HG02970 (cell line): ENCODE results near the gene TRA2B.

Experiments used
- ATAC-seq: cut with Tn5 transposase; IDR thresholded peaks from one replicate; pipeline ENCODE4 v1.9.1; 2021; ENCODE audit warnings: mild to moderate bottlenecking, moderate library complexity, moderate number of reproducible peaks; ENCODE audit not compliant: unreplicated experiment, low FRiP score

Gene TRA2B

DNA sequence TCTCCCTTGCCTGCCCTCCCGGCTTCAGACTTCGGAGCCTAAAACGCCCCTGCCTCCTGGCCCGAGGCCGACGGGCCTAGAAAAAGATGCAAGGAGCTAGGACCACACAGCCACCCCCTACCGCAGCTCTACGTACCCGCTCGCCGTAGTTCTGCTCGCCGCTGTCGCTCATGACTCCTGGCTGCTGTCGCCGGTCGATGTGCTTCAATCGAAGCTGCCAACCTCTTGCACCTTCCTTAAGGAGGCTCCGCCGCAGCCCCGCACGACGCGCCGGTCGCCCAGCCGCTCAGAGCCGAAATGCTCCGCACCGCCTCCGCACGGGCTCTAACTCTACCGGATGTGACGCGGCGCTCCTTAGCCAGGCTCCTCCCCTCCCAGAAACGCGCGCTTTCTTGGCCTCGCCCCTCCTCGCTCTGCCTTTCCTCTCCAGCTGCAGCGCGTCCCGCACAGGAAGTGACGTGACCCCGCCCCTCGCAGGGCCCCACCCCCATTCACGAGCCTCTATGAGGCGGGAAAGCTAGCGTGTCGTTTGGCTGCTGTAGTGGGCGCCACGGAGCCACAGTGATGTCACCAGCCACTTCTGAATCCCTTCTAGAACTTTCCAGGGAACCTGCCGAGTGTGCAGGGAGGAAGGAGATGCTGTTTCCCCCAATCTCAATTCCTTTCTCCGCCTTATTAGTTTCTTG lies at the start of gene TRA2B:
Gene TRA2B, minus strand, starts transcription at position 326 of the 686 bp plus-strand sequence. Its CDS starts 154 bp downstream, at position 172.
- peak; percentile 94 for ATAC-seq

DNA sequence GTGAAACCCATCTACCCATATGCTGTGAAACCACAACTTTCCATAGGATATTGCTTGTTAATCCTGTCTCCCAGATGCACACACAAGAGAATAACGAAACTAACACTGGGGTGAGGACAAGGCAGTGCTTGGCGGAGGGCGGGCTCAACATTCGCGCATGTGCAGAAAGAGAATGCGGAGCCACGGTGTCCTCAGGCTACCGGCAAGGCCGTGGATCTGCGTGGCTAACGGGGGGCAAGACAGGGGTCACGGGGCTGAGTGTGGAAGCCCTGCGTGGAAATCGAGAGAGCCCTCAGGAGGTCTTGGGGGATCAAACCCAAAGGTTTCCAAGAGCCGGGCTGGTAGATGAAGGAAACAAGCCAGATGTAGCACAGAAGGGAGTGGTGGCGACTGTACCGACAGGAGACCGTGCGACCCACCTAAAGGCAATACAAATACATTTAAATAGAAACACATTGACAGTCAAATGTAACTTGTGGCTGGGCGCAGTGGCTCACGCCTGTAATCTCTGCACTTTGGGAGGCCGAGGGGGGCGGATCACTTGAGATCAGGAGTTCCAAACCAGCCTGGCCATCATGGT lies 48.5 kb upstream of the TRA2B start:
- ATAC-seq: no peak

DNA sequence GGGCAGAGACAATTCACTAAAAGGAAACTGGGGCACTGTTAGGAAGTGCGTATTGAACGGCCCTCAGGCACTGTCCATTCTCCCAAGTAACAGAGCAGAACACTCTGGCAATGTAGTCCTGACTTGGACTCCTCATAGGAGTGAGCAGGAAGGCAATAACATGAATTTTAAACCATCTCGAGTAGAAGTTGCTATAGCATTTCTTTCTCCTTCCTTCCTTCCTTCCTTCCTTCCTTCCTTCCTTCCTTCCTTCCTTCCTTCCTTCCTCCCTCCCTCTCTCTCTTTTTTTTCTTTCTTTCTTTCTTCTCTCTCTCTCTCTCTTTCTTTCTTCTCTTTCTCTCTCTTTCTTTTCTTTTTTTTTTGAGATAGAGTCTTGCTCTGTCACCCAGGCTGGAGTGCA lies 46.4 kb upstream of the TRA2B start:
- ATAC-seq: no peak

DNA sequence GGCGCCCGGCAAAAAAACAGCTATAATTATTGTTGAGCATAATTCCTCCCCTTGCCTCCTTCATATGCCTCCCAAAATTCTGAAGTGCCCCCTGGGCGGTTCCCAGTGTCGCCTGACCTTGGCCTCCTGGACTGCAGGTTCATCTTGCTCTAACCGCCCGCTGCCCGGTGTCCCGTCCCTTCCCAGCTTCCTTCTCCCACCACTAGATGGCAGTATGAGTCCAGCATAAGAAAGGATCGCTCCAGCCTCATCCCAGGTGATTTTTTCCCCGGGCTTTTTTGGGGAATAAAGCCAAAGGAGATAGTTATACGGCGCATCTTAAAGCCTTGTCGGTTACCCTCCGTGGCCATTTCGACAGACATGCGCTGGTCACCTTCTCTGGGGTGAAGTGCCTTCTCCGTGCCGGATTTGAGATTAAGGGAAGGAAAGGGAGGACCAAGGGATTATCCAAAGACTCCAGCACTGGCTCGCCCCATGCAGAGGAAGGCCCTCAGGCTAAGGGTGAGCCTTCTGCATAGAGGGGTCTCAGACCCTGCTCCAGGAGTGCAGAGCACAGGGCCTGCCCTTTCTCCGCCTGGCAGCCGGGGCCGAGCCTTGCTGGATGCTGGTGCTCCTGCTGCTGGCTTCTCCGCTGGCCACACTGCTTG lies 45.8 kb upstream of the TRA2B start:
- ATAC-seq: no peak

DNA sequence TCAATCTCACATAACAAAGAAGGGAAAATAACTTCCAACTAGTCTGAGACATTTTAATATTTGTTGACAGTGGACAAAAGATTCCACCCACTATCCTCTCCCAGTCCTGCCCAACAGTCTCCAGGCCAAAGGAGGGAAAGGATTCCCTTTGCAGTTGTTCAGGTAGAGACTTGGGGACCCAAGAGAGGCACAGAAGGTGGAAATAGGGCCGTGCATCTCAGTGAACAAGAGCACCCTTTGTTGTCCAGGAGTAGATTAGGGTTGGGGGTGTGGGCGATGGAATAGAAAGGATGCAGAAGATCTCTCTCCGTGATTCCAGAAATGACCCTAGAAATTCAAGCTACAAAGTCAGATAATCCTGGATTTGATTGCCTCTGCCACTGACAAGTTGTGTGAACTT lies 44.8 kb upstream of the TRA2B start:
- ATAC-seq: no peak

DNA sequence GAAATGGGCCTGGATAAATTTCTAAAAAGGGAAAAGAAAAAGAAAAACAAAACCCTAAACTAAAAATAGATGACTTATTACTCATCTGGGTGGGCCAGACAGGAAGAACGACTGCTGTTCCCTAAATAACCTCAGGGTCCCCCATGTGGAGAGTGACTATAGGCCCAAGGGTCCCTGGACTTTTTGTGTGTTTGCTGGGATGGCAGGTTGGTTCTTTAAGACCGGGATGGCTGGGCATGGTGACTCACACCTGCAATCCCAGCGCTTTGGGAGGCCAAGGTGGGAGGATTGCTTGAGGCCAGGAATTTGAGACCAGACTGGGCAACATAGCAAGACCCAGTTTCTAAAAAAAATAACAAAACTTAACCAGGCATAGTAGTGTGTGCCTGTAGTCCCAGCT lies 43.8 kb upstream of the TRA2B start:
- no peak for ATAC-seq

DNA sequence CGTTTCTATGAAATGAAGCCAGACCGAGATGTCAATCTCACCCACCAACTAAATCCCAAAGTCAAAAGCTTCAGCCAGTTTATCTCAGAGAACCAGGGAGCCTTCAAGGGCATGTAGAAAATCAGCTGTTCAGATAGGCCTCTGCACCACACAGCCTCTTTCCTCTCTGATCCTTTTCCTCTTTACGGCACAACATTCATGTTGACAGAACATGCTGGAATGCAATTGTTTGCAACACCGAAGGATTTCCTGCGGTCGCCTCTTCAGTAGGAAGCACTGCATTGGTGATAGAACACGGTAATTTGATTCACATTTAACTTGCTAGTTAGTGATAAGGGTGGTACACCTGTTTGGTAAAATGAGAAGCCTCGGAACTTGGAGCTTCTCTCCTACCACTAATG lies 41.9 kb upstream of the TRA2B start:
- ATAC-seq: no peak

DNA sequence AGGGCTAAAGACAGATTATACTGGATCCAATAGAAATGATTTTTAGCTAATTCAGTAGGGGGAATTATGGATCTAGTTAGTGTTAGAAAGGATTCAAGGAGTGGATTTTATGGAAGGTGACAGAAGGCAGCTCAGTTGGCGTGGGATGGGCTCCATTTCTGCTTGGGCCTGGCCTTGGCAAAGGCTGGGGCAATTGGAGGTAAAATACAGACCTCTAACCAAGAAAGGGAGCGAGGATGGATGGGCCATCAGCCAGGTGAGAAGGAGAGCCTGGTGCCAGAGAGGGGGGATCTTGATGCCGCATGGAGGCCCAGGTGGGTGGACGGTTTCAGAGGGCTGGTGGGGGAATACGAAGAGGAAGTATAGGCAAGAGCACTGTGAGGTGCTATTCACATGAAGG lies 40.7 kb upstream of the TRA2B start:
- no peak for ATAC-seq

DNA sequence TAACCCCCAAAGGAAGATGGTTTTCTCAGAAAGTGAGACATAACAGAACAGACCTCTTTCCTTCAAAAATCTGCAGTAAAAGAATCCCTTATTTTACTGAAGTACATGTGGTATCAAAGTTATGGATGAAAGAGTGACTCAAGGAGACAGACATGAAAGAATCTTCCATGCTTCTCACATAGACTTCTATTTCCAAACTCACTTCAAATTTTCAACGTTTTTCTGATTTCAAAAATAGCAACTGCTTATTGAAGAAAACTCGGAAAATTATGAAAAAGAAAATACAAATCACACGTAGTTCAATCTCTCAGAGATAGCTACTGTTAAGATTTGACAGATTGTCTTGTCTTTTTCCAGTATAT lies 39.8 kb upstream of the TRA2B start:
- ATAC-seq: no peak

DNA sequence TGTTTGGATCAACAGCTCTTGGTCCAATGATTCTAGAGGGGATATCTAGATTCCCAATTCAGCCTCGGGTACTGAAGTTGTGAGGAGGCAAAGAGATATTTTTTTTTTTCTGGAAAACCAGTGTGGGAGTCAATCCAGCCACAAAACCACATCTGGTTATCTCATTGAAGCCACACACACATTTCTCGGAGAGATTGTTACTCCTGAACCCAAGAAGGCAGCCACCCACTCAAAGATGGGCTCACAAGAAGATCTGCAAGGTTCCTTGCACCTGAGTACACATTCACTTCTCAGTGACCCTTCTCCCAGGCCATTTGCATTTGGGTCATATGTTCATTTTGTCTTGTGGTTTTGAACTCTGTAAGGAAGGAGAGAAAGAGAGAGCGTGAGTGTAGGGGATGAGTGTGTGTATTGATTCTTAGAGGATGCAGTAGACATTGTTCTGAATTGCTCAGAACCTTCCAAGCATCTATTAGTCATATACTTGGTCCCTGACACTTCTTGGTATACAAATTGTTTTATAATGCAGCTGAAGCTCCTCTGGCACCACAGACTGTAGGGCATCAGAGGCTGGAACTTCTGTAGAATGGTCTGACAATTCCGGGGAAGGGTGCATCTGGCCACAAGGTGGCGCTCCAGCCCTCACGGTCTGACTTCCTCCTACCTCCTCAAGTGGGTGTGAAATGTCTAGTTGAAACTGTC lies 39.3 kb upstream of the TRA2B start:
- ATAC-seq: no peak

DNA sequence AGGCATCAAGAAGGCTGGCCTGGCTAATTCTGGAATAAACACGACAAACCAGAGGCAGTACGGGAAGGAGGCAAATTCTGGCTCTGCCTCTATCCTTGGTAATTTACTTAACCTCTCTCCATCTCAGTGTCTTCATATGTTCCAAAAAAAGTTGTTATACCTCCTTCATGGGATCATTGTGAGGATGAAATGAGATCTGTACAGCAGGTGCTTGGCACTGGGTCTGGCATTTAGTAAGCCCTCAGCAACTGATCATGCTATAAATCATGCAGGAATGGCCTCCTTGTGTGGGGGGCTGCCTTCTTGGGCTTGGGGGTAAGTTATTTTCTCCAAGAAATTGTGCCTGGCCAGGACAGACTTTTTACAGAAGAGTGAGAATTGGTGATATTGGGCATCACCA lies 38.3 kb upstream of the TRA2B start:
- no peak for ATAC-seq

DNA sequence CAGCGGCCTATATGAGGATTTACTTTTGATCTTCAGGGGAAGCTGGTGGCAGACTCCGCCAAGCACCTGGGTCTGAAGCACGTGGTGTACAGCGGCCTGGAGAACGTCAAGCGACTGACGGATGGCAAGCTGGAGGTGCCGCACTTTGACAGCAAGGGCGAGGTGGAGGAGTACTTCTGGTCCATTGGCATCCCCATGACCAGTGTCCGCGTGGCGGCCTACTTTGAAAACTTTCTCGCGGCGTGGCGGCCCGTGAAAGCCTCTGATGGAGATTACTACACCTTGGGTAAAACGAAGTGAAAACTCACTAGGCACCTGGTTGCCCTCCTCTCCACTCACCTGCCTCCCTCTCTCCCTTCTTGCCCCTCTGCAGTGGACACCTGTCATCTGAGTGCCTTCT lies 33.8 kb upstream of the TRA2B start:
- ATAC-seq: no peak

DNA sequence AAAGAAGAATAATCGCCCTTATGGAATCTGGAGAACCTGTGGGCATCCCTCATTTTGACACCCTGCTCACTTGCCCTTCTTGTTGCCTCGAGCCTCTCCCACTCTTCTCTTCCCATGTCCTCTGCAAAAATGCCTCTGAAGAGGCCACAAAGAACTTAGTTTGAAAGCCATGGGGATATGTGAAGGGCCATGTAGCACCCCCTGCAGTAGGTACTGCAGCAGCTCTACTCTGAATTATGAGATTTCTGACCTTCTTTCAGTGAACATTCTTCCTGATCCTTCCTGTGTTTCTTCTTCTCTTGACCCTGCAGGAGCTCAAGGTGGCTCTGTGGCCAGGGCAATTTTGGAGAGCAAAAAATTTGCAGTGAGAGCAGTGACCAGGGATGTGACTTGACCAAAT lies 30.4 kb upstream of the TRA2B start:
- no peak for ATAC-seq

DNA sequence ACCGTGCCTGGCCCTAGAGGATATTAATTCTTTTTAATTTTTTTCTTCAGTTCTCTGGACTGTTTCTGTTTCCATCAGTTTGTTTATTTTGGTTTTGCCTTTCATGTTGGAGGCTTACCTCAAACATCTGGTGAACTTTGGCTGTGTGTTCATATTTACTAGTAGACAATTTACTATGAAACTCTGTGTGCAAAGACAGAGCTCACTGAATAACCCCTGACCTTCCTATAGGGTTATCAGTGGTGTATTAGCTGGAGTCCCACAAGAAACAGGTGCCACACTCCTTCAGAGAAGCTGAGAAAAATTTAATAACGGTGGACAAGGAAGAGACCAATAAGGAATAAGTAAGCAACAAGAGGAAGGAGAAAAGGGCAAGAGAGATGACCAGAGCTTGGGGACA lies 28.8 kb upstream of the TRA2B start:
- no peak for ATAC-seq

DNA sequence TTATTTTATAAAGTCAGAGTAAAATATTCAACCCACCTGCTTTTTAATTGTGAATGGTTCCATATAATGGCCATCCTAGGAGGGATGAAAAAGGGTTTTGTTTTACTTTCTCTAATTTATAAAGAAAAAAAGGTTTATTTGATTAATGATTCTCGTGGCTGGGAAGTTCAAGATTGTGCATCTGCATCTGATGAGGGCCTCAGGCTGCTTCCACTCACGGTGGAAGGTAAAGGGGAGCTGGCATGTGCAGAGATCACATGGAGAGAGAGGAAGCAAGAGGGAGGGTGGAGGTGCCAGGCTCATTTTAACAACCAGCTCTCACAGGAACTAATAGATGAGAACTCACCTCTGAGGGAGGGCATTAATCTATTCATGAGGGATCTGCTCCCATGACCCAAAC lies 27.7 kb upstream of the TRA2B start:
- no peak for ATAC-seq

DNA sequence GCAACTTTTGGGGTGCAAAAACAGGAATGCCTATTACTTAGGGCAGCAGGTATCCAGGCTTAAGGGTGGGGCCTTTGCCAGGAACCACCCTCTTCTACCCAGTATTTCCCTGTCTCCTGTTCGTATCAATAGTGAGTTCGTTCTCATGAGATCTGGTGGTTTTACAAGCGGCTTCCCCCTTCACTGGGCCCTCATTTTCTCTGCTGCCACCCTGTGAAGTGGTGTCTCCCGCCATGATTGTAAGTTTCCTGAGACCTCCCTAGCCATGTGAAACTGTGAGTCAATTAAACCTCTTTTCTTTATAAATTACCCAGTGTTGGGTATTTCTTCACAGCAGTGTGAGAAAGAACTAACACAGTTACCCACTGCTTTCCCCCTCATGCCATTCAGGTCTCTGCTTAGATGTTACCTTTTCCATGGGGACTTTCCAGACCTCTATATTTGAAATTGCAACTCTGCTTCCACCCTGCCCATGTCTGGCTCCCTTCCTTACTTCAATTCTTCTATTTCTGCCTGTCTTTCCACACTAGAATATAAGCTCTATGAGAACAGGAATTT lies 23.9 kb upstream of the TRA2B start:
- no peak for ATAC-seq

DNA sequence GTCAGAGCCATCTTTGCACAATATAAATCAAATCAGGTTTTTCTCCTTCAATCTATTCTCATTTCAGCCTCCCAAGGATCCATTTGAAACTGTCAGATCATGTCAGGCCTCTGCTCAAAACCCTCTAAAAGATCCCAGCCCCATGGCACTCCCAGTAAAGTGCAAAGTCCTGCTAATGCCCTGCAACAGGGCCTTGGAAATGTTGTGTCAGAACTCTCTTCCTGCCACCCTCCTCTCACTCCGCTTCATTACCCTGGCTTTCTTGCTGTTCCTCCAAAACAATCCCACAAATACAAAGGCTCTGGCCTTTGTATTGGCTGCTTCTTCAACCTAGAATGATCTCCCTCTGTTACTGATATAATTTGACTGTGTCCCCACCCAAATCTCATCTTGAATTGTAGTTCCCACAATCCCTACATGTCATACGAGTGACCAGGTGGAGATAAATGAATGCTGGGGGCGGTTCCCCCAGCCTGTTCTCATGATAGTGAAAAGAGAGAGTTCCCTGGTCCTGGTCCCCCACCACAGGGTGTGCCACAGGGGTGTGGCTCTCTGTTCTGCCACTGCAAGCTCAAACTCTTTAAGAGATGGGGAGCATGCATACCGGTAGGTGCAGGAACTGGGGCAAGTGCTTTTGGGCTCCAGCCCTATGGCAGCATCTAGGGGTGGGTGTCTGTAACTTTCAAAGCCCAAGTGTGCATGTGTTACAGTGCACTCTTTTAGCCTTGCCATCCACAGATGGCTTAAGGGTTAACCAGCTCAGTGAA lies 22.9 kb upstream of the TRA2B start:
- no peak for ATAC-seq

DNA sequence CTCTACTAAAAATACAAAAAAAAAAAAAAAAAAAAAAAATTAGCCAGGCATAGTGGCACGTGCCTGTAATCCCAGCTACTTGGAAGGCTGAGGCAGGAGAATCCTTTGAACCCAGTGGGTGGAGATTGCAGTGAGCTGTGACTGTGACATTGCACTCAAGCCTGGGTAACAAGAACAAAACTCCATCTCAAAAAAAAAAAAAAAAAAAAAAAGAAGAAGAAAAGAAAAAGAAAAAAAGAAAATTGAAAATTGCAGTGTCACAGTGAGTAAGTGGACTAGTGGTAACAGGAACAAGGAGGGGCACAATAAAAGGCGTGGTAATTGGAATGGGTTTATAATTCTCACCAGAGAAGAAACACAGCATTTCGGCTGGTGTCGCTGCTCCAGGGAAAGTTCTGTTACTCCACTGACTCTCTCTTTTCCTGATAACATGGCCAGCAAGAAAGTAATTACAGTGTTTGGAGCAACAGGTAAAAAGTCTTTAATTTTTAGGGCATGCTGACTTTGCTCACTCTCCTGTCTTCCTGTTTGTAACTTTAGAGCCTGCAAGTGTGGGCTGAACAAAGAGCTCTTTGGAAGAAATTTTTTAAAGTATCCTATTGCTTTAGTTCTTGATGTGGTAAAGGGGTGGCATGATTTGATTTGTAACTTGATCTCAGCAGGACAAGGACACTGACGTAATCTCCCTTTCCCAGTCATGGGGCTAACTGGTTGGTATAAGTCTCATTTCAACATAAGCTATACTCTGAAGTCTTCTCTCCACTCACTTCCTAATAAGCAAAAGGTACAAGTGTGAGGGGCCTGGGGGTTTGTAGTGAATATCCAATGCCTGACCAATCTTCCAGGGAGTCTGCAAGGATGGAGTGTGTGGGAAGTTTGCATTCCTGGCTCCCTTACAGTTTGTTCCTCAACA lies 22.1 kb upstream of the TRA2B start:
- no peak for ATAC-seq

DNA sequence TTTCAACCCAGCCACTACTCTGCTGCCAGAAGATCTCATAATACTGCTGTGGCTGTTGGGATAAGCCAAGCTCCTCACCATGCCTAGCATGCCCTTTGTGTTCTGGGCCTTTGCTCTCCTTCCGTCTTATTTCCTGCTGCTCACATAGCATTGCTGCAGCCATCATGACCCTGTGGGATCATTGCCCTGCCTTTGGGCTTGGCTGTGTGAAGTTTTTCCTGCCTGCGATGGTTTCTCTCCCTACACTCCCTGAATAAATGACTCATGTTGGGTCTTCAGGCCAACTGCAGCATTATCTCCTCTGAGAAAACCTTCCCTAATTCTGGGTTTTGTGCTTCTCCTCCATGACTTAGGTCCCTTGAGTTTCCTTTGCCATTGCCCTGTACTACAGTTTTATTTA lies 20.8 kb upstream of the TRA2B start:
- ATAC-seq: no peak

DNA sequence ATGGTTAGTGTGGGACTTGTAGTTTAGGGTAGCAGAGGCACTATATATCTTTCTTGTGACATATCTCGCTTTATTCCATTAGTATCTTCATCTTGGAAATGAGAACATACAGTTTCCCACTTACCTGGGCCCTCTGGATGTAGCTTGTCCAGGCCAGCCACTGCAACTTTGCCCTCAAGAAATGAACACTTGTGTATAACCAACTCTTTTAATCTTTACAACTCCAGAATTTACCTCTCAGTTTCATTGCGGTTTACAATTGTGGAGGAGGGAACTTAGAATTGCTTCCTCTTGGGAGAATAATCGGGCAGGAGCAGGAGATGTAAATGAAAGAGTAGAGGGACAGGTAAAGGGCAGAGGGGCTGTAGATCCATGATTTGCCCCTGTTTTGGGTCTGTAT lies 18.4 kb upstream of the TRA2B start:
- no peak for ATAC-seq
